GM12878 (cell line): Measurements from ENCODE around the gene CD8B. TPM values are rescaled to one million over a fixed set of nuclear protein-coding genes. Genes with fewer than 3 reads are reported as not detected.
"Not testable (repeated sequence)": the region's sequence is repeated elsewhere in the genome, so short reads cannot be mapped to it uniquely, and the experiment has no call there.

Experiments used
- ATAC-seq: fragments of 200-7000 bp; cut with Tn5 transposase; 3 replicates; pipeline ENCODE4 v1.9.1; 2020; ENCODE audit warnings: mild to moderate bottlenecking, moderate library complexity
- BruUV-seq: library from RNA; stranded (reverse); fragments of 400-500 nt; replicated peaks from 2 replicates; lab custom pipeline; 2021; lab: Mats Ljungman, UMichigan
- CTCF ChIA-PET: fragments of 300-600 bp; sonication (Branson Sonifier 250); formaldehyde crosslinking; extraction: SDS; loops from one replicate; lab custom pipeline; 2021; ENCODE audit warnings: inconsistent platforms; lab: Yijun Ruan, JAX
- POLR2A ChIA-PET: fragments of 350-600 bp; formaldehyde crosslinking; extraction: SDS; loops from one replicate; lab custom pipeline; 2021; ENCODE audit warnings: inconsistent platforms; lab: Charles Lee
- RAD21 ChIA-PET: fragments of 300-600 bp; sonication (Branson Sonifier 250); formaldehyde crosslinking; loops from one replicate; lab custom pipeline; 2023; ENCODE audit warnings: antibody characterized with exemption; ENCODE audit not compliant: unreplicated experiment; lab: Charles Lee
- SMC1A ChIA-PET: fragments of 300-600 bp; sonication (Branson Sonifier 250); formaldehyde crosslinking; loops from one replicate; lab custom pipeline; 2023; ENCODE audit not compliant: unreplicated experiment, uncharacterized antibody; lab: Charles Lee
- DNase-seq: peaks from one replicate; pipeline ENCODE4 v3.0.0-alpha.2; 2011; ENCODE audit warnings: low read depth, low spot score
- FAIRE-seq: peaks from 3 replicates; lab custom pipeline; 2011; peaks lifted over from hg19 to GRCh38; lab: Jason Lieb, UNC
- H2AFZ ChIP-seq: 2 replicates; pipeline ENCODE4 v1.6.0; 2011; ENCODE audit warnings: low read depth, low read length, control low read depth; ENCODE audit not compliant: control insufficient read depth
- H3K27ac ChIP-seq: 2 replicates; pipeline ENCODE4 v1.5.1; 2011; ENCODE audit warnings: control low read depth; ENCODE audit not compliant: control insufficient read depth, insufficient read depth
- H3K27me3 ChIP-seq, 2 experiments: replicated peaks in 1 of 2; 2 replicates each; pipeline versions ENCODE4 v1.6.0 to v1.6.1; 2011; ENCODE audit warnings: low read length in 1 of 2; ENCODE audit not compliant: control insufficient read depth in 2 of 2, insufficient read depth in 2 of 2
- H3K36me3 ChIP-seq, 2 experiments: 2 replicates each; pipeline ENCODE4 v1.5.1; 2011; ENCODE audit warnings: low read length in 1 of 2; ENCODE audit not compliant: control insufficient read depth in 2 of 2, insufficient read depth in 2 of 2
- H3K4me1 ChIP-seq: 2 replicates; pipeline ENCODE4 v1.6.1; 2011; ENCODE audit warnings: mild to moderate bottlenecking, low read length, moderate library complexity, mixed read lengths; ENCODE audit not compliant: control insufficient read depth, insufficient read depth
- H3K4me2 ChIP-seq: 2 replicates; pipeline ENCODE4 v1.6.0; 2011; ENCODE audit warnings: control low read depth; ENCODE audit not compliant: control insufficient read depth, insufficient read depth
- H3K4me3 ChIP-seq: fragments of 200-600 bp; sonication (generic); 2 replicates; pipeline ENCODE4 v1.5.1; 2016
- H3K79me2 ChIP-seq: 2 replicates; pipeline ENCODE4 v1.6.0; 2011; ENCODE audit warnings: low read length; ENCODE audit not compliant: control insufficient read depth, insufficient read depth
- H3K9ac ChIP-seq: 2 replicates; pipeline ENCODE4 v1.8.0; 2011; ENCODE audit warnings: low read length, control low read depth, mixed read lengths; ENCODE audit not compliant: control insufficient read depth, insufficient read depth
- H3K9me3 ChIP-seq: replicated peaks from 3 replicates; pipeline ENCODE4 v1.5.1; 2011; ENCODE audit warnings: mild to moderate bottlenecking, low read length; ENCODE audit not compliant: control insufficient read depth, insufficient read depth
- H4K20me1 ChIP-seq: 2 replicates; pipeline ENCODE4 v1.6.0; 2011; ENCODE audit not compliant: control insufficient read depth, insufficient read depth
- WGBS: methylation state at CpG from one replicate; pipeline ENCODE4 v1.1.6; 2016; ENCODE audit warnings: low lambda C conversion rate; ENCODE audit not compliant: insufficient replicate concordance, insufficient coverage; ENCODE audit errors: missing lambda C conversion rate; 5-methylcytosine and 5-hydroxymethylcytosine counted together
- in situ Hi-C: fragments of 300-500 bp; cut with MboI; formaldehyde crosslinking; loops from 9 replicates; pipeline ENCODE4 v1.14.3; 2018; ENCODE audit warnings: mixed read lengths
- intact Hi-C: fragments of 100-400 bp; cut with micrococcal nuclease; formaldehyde crosslinking; loops from one replicate; pipeline ENCODE4 v1.14.2; 2022; ENCODE audit not compliant: unreplicated experiment
- polyA plus RNA-seq, 11 experiments: library from polyadenylated mRNA; depleted of rRNA in 4 of 11; unstranded in 6 of 11; stranded (reverse) in 5 of 11; fragments of >200 nt; fragmentation: Nextera tagmentation in 4 of 11; fragmentation: Illumina TruSeq in 1 of 11; extraction: Ambion mirVana in 4 of 11; extraction: Trizol in 1 of 11; gene quantifications; 1 replicate in 1 of 11; 2 replicates in 10 of 11; pipeline versions ENCODE4 v1.2.1 to v1.2.3, GENCODE V29; 2011 to 2016; ENCODE audit warnings: inconsistent platforms in 2 of 11, missing spikeins in 2 of 11, low read depth in 1 of 11
- total RNA-seq, 4 experiments: library from RNA; depleted of rRNA in 3 of 4; stranded (reverse); fragments of >200 nt in 3 of 4; fragmentation: Illumina TruSeq in 1 of 4; extraction: Trizol in 1 of 4; gene quantifications; 2 replicates each; pipeline versions ENCODE4 v1.2.1 to v1.2.3, GENCODE V29; 2013 to 2021

The CD8B gene
- total and polyA plus RNA-seq, 10 of the 15 experiments (the other 5 are each of a cell fraction or from before 2014, with no cell fraction given), result 0.21 TPM; not detected in 9

DNA sequence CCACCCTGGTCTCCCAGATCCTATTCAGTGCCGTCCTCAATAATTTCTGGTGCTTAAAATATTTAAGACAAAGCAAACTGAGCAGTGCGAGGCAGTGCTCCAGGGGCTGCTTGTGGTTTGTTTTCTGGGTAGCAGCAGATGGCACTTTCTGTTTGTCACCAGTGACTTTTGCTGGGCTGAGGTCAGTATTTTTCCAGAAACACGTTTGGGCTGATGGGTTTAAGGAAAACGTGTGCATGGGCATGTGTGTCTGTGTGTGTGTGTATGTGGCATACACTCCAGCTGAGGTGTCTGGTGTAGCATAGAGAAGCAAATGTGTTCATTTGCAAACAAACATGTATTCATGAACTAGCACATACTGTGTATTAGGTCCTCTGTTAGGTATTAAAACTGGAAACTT is 10.1 kb downstream of the CD8B start:
- DNase-seq, FAIRE-seq, H3K36me3 ChIP-seq, intact Hi-C loops, SMC1A ChIA-PET, H3K4me1 ChIP-seq, H3K79me2 ChIP-seq, H3K9me3 ChIP-seq, RAD21 ChIA-PET, H2AFZ ChIP-seq, ATAC-seq, H4K20me1 ChIP-seq, H3K27me3 ChIP-seq, H3K4me3 ChIP-seq, H3K9ac ChIP-seq, POLR2A ChIA-PET, H3K4me2 ChIP-seq, CTCF ChIA-PET, in situ Hi-C loops, BruUV-seq, H3K27ac ChIP-seq: not testable (repeated sequence)
- WGBS, result 20% methylated on average over 4 of the region's 4 CpGs

GRCh38 chr2:86842607-86843234 is 19.0 kb downstream of the CD8B start:
- H3K4me3 ChIP-seq, H3K79me2 ChIP-seq, DNase-seq, H2AFZ ChIP-seq, POLR2A ChIA-PET, BruUV-seq, H3K9ac ChIP-seq, SMC1A ChIA-PET, H3K4me2 ChIP-seq, H3K27me3 ChIP-seq, CTCF ChIA-PET, H3K9me3 ChIP-seq, H4K20me1 ChIP-seq, H3K27ac ChIP-seq, intact Hi-C loops, RAD21 ChIA-PET, H3K4me1 ChIP-seq, H3K36me3 ChIP-seq, in situ Hi-C loops, ATAC-seq: not testable (repeated sequence)
- 34% methylated on average over 4 of the region's 6 CpGs for WGBS
- FAIRE-seq, result peak; percentile 89

DNA sequence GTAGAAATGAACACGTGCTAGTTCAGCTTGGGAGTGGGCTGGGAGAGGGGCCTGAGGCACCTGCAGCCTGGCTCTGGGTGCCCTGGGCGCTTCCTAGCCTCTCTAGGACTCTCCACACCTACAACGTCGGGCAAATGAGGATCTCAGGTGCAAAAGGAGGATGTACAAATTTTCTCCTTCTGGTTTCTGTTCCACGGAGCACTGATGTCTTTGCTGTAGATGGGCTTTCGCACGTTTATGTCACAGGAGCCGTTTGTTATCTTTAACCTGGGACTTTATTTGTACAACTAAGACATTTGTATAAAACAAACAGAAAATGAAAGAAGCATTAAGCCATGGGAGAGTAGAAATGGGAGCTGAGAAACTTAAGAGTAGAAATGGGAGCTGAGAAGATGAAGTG is 20.4 kb downstream of the CD8B start:
- intact Hi-C loops, H3K4me1 ChIP-seq, H3K4me2 ChIP-seq, H4K20me1 ChIP-seq, POLR2A ChIA-PET, BruUV-seq, in situ Hi-C loops, H3K79me2 ChIP-seq, ATAC-seq, H3K27me3 ChIP-seq, SMC1A ChIA-PET, CTCF ChIA-PET, H3K27ac ChIP-seq, H3K9me3 ChIP-seq, RAD21 ChIA-PET, H3K4me3 ChIP-seq, H2AFZ ChIP-seq, DNase-seq, FAIRE-seq, H3K36me3 ChIP-seq, H3K9ac ChIP-seq: not testable (repeated sequence)
- 33% methylated on average over 6 of the region's 8 CpGs for WGBS

- H3K4me1 ChIP-seq, FAIRE-seq, H3K79me2 ChIP-seq, H3K36me3 ChIP-seq, SMC1A ChIA-PET, in situ Hi-C loops, RAD21 ChIA-PET, H3K27ac ChIP-seq, H3K4me2 ChIP-seq, H4K20me1 ChIP-seq, intact Hi-C loops, H3K27me3 ChIP-seq, DNase-seq, H3K9me3 ChIP-seq, POLR2A ChIA-PET, BruUV-seq, H3K4me3 ChIP-seq, ATAC-seq, H3K9ac ChIP-seq, H2AFZ ChIP-seq, CTCF ChIA-PET: not testable (repeated sequence)
- 40% methylated on average over 6 of the region's 11 CpGs for WGBS
Measured at GRCh38 chr2:86839871-86840548, 21.7 kb downstream of the CD8B start.
